ENCODE data around the gene ESPNL. TPM values are rescaled to one million over a fixed set of nuclear protein-coding genes. Genes with fewer than 3 reads are reported as not detected.

ESPNL gene
- total RNA-seq, 1 experiment from 2014 or later = 0.85 TPM

GRCh38 chr2:238151205-238151604, 51.1 kb downstream of the ESPNL start:
- in situ Hi-C loops (cut with HindIII; ENCODE audit: low pct_unique_long_range_greater_than_20kb, low sequenced_read_pairs) = no loop called here
- no peak overlapping the region for H3K4me3 ChIP-seq (ENCODE audit: low read depth in 2 of 2, low read length in 2 of 2)
- intact Hi-C loops (cut with micrococcal nuclease; ENCODE audit: unreplicated experiment) = no loop called here
- TF ChIP-seq TCF7L2 (IDR thresholded peaks at IDR 0.05; ENCODE audit: low read depth, low read length) (no peak), SIN3A (IDR thresholded peaks at IDR 0.05; ENCODE audit: borderline replicate concordance, insufficient read depth, low read depth, low read length) (no peak), CTCF (IDR thresholded peaks at IDR 0.05) (no peak), REST (IDR thresholded peaks at IDR 0.05; ENCODE audit: insufficient read depth in 1 of 2, low read depth in 2 of 2, low read length in 1 of 2) (no peak), POLR2AphosphoS5 (IDR thresholded peaks at IDR 0.05; ENCODE audit: low read depth, low read length) (no peak)
- no TSS peak for BruUV-seq (replicated peaks)
- ATAC-seq = no peak
- no peaks in the 10 kb centered on the region for H3K27me3 ChIP-seq (ENCODE audit: control insufficient read depth, insufficient read depth, low read length)
- ChIA-PET POLR2A (no interaction called here), CTCF (no interaction called here)
- no peak for DNase-seq (ENCODE audit: low read depth, low spot score)
- no peaks in the 10 kb centered on the region for H3K36me3 ChIP-seq (ENCODE audit: control insufficient read depth, insufficient read depth, low read length)
- H3K4me1 ChIP-seq (ENCODE audit: control insufficient read depth, insufficient read depth, low read length) = no peaks in the 10 kb centered on the region
- H3K9me3 ChIP-seq (ENCODE audit: control insufficient read depth, insufficient read depth, low read depth, low read length) = no peaks in the 10 kb centered on the region
- H3K27ac ChIP-seq (ENCODE audit: low read length) = no peak overlapping the region

GRCh38 chr2:238151628-238152235, 51.6 kb downstream of the ESPNL start:
- BruUV-seq (replicated peaks) = no TSS peak
- Histone ChIP-seq H3K4me3 (ENCODE audit: low read depth in 2 of 2, low read length in 2 of 2) (no peak overlapping the region), H3K27me3 (ENCODE audit: control insufficient read depth, insufficient read depth, low read length) (no peaks in the 10 kb centered on the region), H3K27ac (ENCODE audit: low read length) (no peak overlapping the region), H3K9me3 (ENCODE audit: control insufficient read depth, insufficient read depth, low read depth, low read length) (no peaks in the 10 kb centered on the region), H3K4me1 (ENCODE audit: control insufficient read depth, insufficient read depth, low read length) (no peaks in the 10 kb centered on the region), H3K36me3 (ENCODE audit: control insufficient read depth, insufficient read depth, low read length) (no peaks in the 10 kb centered on the region)
- in situ Hi-C loops (cut with HindIII; ENCODE audit: low pct_unique_long_range_greater_than_20kb, low sequenced_read_pairs) (no loop called here), intact Hi-C loops (cut with micrococcal nuclease; ENCODE audit: unreplicated experiment) (no loop called here)
- POLR2A ChIA-PET = interaction anchor here (0.6 kb wide), 1 partner anchor 80 kb away, joined by 3 read pairs; no protein-coding TSS in a partner anchor
- ATAC-seq (no peak), DNase-seq (ENCODE audit: low read depth, low spot score) (no peak)
- CTCF ChIA-PET = no interaction called here
- TF ChIP-seq REST (IDR thresholded peaks at IDR 0.05; ENCODE audit: insufficient read depth in 1 of 2, low read depth in 2 of 2, low read length in 1 of 2) (no peak), TCF7L2 (IDR thresholded peaks at IDR 0.05; ENCODE audit: low read depth, low read length) (no peak), SIN3A (IDR thresholded peaks at IDR 0.05; ENCODE audit: borderline replicate concordance, insufficient read depth, low read depth, low read length) (no peak), CTCF (IDR thresholded peaks at IDR 0.05) (no peak), POLR2AphosphoS5 (IDR thresholded peaks at IDR 0.05; ENCODE audit: low read depth, low read length) (no peak)

Measured in Panc1 (cell line).